Measurements from ENCODE around the gene CAMTA2. TPM values are rescaled to one million over a fixed set of nuclear protein-coding genes. Genes with fewer than 3 reads are reported as not detected.

The CAMTA2 gene
- total RNA-seq, 1 donor from 2014 or later, result 8.0 TPM

GRCh38 chr17:4946312-4946976, 41.0 kb downstream of the CAMTA2 start:
- DNase-seq, result no peak

DNA sequence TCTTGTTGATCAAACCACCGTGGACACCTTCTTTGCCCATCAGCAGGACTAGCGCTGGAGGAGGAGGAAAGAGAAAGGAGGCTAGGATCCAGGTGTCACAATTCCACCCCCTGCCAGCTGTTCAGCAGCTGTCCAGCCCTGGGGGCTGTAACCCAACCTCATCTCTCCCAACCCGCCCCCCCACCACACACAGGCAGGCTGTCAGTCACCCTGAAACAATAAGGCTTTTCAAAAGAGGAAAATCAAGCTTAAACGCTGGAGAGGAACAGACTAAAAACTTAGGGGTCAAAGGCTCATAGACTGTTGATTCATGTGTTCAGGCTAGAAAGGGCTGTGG, 41.6 kb downstream of the CAMTA2 start:
- DNase-seq, result peak; percentile 70

- peak; percentile 53 for DNase-seq
These were observed 42.1 kb downstream of the CAMTA2 start for GRCh38 chr17:4945176-4945943.

GRCh38 chr17:4944554-4945175, 42.8 kb downstream of the CAMTA2 start:
- no peak for DNase-seq

DNA sequence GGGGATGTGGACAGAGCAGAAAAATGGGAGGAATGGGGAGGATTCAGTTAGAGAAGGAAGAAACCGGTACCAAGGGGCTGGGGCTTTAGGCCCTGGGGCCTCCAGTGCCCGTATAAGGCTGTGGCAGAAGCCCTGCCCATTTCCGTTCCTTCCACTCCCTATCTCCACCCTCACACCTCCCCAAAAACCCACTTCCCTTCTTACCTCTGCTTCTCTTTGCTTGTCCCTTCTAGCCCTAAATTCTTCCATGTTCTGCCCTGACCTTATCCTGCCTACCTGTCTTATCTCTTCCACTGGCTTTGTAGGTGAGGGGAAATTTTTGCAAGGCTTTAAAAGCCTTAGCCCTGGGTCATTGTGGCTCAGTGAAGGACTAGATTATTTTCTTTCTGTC, 43.3 kb downstream of the CAMTA2 start:
- no peak for DNase-seq

DNA sequence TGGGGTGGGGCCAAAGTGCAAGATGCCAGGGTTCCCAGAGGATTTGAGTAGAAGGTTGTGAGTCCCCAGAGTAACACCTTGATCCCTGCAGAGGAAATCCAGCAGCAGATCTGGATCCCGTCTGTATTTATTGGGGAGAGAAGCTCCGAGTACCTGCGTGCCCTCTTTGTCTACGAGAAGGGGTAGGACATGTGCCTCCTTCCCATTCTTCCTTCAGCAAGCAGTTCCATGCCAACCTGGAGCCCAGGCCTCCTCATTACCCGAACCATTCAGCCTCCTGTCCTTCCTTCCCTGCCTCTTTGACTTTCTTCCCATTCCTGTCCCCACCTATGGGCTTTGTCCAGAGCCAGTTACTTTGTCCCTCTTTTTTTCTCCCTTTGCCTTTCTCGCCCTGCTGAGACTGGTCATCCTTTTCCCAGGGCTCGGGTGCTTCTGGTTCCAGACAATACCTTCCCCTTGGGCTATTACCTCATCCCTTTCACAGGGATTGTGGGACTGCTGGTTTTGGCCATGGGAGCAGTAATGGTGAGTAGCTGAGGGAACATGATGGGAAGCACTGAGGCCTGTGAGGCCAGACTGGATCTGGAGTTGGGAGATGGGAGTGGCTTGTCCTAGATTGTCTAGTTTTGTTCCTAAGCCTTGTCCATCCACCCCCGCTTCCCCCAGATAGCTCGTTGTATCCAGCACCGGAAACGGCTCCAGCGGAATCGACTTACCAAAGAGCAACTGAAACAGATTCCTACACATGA, 44.5 kb downstream of the CAMTA2 start:
- no peak for DNase-seq

DNA sequence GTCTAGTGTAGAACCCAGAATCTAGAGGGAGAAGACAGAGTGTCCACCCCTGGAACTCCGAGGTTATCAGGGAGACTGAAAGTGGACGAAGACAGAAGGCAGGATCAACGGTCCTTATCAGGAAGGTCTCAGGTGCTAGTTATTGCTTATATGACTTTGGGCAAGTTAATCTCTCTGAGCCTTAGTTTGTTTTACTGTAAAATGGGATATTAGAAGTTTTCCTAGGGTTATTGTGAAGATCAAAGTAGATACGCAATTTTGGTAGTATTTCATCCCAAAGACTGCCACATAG, 46.2 kb downstream of the CAMTA2 start:
- DNase-seq, result no peak

DNA sequence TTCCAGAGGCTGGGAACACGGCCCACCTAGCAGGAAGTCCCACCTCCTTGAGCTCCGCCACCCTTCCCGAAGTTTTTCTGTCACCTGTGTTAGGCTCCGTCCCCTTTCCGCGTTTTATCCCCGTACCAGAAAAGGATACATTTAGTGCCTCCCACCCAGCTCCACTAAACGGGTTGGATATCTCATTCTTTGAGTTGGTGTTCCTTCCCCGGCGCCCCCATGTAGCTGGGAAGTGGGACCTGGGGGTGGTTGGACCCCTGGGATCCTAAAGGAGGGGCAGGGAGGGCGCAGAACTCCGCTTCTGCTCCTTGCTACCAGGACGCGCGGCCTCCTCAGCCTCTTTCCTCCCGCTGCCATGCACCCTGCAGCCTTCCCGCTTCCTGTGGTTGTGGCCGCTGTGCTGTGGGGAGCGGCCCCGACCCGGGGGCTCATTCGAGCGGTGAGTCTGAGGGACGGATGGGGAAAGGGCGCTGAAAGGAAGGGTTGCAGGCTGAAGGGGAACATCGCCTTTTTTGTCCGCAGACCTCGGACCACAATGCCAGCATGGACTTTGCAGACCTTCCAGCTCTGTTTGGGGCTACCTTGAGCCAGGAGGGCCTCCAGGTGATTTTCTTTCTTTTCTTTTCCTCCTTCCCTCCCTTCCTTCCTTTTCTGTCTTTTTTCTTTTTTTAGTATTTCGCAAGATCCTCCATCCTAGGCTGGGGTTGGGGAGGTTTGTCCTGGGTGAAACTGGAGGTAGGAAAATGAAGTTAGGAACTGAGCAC, 46.7 kb downstream of the CAMTA2 start:
- DNase-seq, result no peak

GRCh38 chr17:4939796-4940554, 47.5 kb downstream of the CAMTA2 start, which contains the start of the genes RNF167 and SLC25A11:
Gene RNF167, plus strand, starts transcription at chr17:4940268. Its CDS starts 642 bp downstream, at chr17:4940910.
Gene SLC25A11, minus strand, starts transcription at chr17:4940046. Its CDS starts 136 bp downstream, at chr17:4939910.
- DNase-seq, result peak; percentile 100

GRCh38 chr17:4939546-4939795, 48.0 kb downstream of the CAMTA2 start:
- no peak for DNase-seq

- no peak for DNase-seq
These were observed 48.6 kb downstream of the CAMTA2 start for GRCh38 chr17:4938688-4939545.

GRCh38 chr17:4938069-4938491, 49.4 kb downstream of the CAMTA2 start:
- DNase-seq, result no peak

GRCh38 chr17:4937553-4937952, 49.9 kb downstream of the CAMTA2 start:
- no peak for DNase-seq

- no peak for DNase-seq
These were observed 51.0 kb downstream of the CAMTA2 start for GRCh38 chr17:4936436-4936835.

- no peak for DNase-seq
These were observed 51.8 kb downstream of the CAMTA2 start for GRCh38 chr17:4935650-4936049.

DNA sequence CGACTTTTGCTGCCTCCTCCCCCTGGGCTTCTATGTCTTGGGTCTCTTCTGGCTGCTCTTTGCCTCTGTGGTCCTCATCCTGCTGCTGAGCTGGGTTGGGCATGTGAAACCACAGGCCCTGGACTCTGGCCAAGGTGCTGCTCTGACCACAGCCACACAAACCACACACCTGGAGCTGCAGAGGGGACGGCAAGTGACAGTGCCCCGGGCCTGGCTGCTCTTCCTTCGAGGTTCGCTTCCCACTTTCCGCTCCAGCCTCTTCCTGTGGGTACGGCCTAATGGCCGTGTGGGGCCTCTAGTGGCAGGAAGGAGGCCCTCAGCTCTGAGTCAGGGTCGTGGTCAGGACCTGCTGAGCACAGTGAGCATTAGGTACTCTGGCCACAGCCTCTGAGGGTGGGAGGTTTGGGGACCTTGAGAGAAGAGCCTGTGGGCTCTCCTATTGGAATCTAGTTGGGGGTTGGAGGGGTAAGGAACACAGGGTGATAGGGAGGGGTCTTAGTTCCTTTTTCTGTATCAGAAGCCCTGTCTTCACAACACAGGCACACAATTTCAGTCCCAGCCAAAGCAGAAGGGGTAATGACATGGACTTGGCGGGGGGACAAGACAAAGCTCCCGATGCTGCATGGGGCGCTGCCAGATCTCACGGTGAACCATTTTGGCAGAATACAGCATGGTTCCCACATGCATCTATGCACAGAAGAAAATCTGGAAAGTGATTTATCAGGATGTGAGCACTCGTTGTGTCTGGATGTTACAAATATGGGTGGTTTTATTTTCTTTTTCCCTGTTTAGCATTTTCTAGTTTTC, 53.1 kb downstream of the CAMTA2 start:
- no peak for DNase-seq

DNA sequence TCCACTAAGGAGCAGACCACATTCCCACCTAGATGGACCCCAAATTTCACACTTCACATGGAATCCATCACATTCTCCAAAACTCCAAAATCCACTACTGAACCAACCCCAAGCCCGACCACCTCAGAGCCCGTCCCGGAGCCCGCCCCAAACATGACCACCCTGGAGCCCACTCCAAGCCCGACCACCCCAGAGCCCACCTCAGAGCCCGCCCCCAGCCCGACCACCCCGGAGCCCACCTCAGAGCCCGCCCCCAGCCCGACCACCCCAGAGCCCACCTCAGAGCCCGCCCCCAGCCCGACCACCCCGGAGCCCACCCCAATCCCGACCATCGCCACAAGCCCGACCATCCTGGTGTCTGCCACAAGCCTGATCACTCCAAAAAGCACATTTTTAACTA, 53.8 kb downstream of the CAMTA2 start:
- DNase-seq, result no peak

DNA sequence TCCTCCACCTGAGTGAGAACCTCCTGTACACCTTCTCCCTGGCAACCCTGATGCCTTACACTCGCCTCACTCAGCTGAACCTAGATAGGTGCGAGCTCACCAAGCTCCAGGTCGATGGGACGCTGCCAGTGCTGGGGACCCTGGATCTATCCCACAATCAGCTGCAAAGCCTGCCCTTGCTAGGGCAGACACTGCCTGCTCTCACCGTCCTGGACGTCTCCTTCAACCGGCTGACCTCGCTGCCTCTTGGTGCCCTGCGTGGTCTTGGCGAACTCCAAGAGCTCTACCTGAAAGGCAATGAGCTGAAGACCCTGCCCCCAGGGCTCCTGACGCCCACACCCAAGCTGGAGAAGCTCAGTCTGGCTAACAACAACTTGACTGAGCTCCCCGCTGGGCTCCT, 54.7 kb downstream of the CAMTA2 start:
- DNase-seq, result no peak

GRCh38 chr17:4931963-4932362, 55.5 kb downstream of the CAMTA2 start, which contains the start of gene GP1BA:
Gene GP1BA, plus strand, starts transcription at chr17:4932277. Its CDS starts 328 bp downstream, at chr17:4932605.
- no peak for DNase-seq

DNA sequence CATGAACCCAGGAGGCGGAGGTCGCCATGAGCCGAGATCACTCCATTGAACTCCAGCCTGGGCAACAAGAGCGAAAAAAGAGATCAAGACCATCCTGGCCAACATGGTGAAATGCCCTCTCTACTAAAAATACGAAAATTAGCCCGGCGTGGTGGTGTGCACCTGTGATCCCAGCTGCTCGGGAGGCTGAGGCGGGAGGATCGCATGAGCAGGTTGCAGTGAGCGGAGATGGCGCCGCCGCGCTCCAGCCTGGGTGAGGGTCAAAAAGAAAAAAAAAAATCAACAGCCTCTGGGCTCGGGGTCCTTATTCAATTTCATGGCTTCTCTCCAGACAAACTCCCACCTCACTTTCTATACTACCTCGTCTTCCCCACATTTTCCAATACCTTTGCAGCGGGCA, 58.6 kb downstream of the CAMTA2 start:
- no peak for DNase-seq
